Spinal cord (tissue), 10 donors: ENCODE results near the gene PEF1. TPM values are rescaled to one million over a fixed set of nuclear protein-coding genes. Genes with fewer than 3 reads are reported as not detected.

Experiments
- DNase-seq, 6 donors: peaks; one replicate each; pipeline versions ENCODE4 v3.0.0 to v3.0.0-alpha.2; 2013 to 2015; ENCODE audit warnings: low spot score in 6 of 6, low read depth in 4 of 6
- H3K27ac ChIP-seq: one replicate; pipeline ENCODE4 v1.5.1; 2013; ENCODE audit warnings: low read depth, low read length, control low read depth
- H3K27me3 ChIP-seq: one replicate; pipeline ENCODE4 v1.6.1; 2013; ENCODE audit warnings: low read length; ENCODE audit not compliant: control insufficient read depth, insufficient read depth
- H3K36me3 ChIP-seq: one replicate; pipeline ENCODE4 v1.6.1; 2013; ENCODE audit warnings: low read length; ENCODE audit not compliant: control insufficient read depth, insufficient read depth
- H3K4me1 ChIP-seq: one replicate; pipeline ENCODE4 v1.6.1; 2013; ENCODE audit warnings: low read length; ENCODE audit not compliant: control insufficient read depth, insufficient read depth
- H3K4me3 ChIP-seq: one replicate; pipeline ENCODE4 v1.5.1; 2013; ENCODE audit warnings: low read depth, low read length, control low read depth
- H3K9me3 ChIP-seq: one replicate; pipeline ENCODE4 v1.6.1; 2013; ENCODE audit warnings: low read length; ENCODE audit not compliant: control insufficient read depth, insufficient read depth
- WGBS: methylation state at CpG from one replicate; pipeline ENCODE4 v1.1.5; 2013; ENCODE audit warnings: missing lambda C conversion rate; ENCODE audit not compliant: insufficient coverage; 5-methylcytosine and 5-hydroxymethylcytosine counted together
- long read RNA-seq, 4 donors: transcript quantifications; one replicate each; lab custom pipeline, GENCODE V29; 2026
- polyA plus RNA-seq, 2 donors: library from polyadenylated mRNA; unstranded; fragments of 120-200 nt; gene quantifications; one replicate each; pipeline ENCODE4 v1.2.1, GENCODE V29; 2013; ENCODE audit not compliant: insufficient read length in 2 of 2
- total RNA-seq, 2 donors: library from RNA; depleted of rRNA in 1 of 2; stranded (reverse); fragments of 120-200 nt in 1 of 2; fragments of >200 nt in 1 of 2; gene quantifications; one replicate each; pipeline versions ENCODE4 v1.2.3 to v1.2.4, GENCODE V29; 2013 to 2014
- donor health status: healthy.

PEF1 gene, protein sequence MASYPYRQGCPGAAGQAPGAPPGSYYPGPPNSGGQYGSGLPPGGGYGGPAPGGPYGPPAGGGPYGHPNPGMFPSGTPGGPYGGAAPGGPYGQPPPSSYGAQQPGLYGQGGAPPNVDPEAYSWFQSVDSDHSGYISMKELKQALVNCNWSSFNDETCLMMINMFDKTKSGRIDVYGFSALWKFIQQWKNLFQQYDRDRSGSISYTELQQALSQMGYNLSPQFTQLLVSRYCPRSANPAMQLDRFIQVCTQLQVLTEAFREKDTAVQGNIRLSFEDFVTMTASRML
- total RNA-seq (10 to 100 TPM; 66.1 to 78.1 TPM), polyA plus RNA-seq (10 to 100 TPM; 77.4 to 78.2 TPM)
- long read RNA-seq, donor 1, transcript PEF1-201 (5 exons, 1,629 nt): major isoform, 35 of 43 reads
- long read RNA-seq, donor 1, partial matches to known transcripts: 5 of 43 reads
- long read RNA-seq, donor 1, other reads (novel, unspliced or antisense): 0 of 43 reads
- long read RNA-seq, donor 2, transcript PEF1-201 (5 exons, 1,629 nt): major isoform, 13 of 13 reads
- long read RNA-seq, donor 2, partial matches to known transcripts: 0 of 13 reads
- long read RNA-seq, donor 2, other reads (novel, unspliced or antisense): 0 of 13 reads
- long read RNA-seq, donor 3, transcript PEF1-201 (5 exons, 1,629 nt): major isoform, 18 of 18 reads
- long read RNA-seq, donor 3, partial matches to known transcripts: 0 of 18 reads
- long read RNA-seq, donor 3, other reads (novel, unspliced or antisense): 0 of 18 reads
- long read RNA-seq, donor 4, transcript PEF1-201 (5 exons, 1,629 nt): major isoform, 34 of 46 reads
- long read RNA-seq, donor 4, partial matches to known transcripts: 12 of 46 reads
- long read RNA-seq, donor 4, other reads (novel, unspliced or antisense): 0 of 46 reads

DNA sequence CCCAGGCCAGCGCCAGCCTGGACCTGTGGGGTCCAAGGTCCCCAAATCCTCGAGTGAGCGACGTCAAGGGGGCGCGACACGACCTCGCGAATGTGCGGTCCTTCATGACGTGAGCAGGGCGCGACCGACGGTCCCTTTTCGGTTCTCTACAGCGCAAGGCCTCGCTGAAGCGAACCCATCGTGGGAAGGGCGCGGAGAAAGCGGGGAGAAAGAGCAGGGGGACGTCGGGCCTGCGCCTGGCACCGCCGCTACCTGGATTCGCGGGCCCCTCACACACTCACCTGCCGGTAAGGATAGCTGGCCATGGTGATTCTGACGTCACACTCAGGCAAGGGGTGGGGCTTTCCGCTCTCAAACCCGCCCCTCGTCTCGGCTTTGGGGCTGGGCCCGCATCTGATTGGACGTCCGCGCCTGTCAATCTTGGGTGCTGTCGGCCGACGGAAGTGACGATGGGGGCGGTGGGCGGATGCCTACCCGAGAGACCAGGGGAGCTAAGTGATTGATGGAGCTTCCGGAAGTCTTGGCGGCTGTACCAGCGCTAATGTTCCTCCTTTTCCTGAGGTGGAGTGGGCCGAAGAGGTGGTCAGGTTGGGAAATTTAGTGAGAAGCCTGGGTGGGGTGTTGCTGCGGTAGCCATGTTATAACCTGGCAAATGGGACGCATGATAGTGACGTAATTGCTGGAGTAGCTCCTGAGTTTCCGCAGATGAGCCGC lies at the start of gene PEF1:
PEF1 (minus strand) TSS at position 317 of the 714 bp plus-strand sequence; CDS start at position 305, 12 bp downstream.
- DNase-seq: peak; percentile 97 to 100 (median 99)
- H3K9me3 ChIP-seq: no peaks in the 10 kb centered on the region
- peak within 1 kb of the TSS; percentile 95 for H3K27ac ChIP-seq
- no peaks in the 10 kb centered on the region for H3K36me3 ChIP-seq
- H3K4me1 ChIP-seq: peaks cover 13% of the 10 kb centered on the region
- H3K27me3 ChIP-seq: no peaks in the 10 kb centered on the region
- peak within 1 kb of the TSS; percentile 92 for H3K4me3 ChIP-seq
- under 1% methylated on average over 56 of the region's 56 CpGs for WGBS

- peak in 1 of 6 donors; percentile 82 for DNase-seq
- Histone ChIP-seq H3K4me1 (peaks cover 89% of the 10 kb centered on the region), H3K27ac (peak overlapping the region; percentile 94), H3K9me3 (no peaks in the 10 kb centered on the region), H3K27me3 (no peaks in the 10 kb centered on the region), H3K36me3 (peaks cover 58% of the 10 kb centered on the region), H3K4me3 (no peak overlapping the region)
- WGBS: 76% methylated on average over 10 of the region's 10 CpGs
Observed at GRCh38 chr1:31693231-31693630, 48.6 kb upstream of the PEF1 start.

DNA sequence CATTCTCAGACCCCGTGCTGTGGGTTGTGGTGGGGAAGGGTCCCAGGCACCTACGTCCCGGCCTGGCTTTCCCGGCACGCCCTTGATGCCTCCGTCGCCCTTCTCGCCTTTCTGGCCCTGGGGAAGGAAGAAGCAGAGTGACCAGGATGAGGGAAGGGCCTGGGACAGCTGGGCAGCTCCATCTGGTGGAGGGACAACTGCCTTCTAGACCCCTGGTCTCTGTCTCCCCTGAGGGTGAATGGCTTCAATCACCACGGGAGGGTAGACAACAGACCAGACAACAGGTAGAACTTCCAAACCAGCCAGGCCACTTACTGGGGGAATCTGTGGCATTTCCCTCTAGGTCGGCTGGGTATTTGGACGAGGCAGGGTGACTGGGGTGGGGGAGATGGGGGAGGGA lies 47.3 kb upstream of the PEF1 start:
- no peak overlapping the region for H3K4me3 ChIP-seq
- 77% methylated on average over 8 of the region's 11 CpGs for WGBS
- peaks cover 50% of the 10 kb centered on the region for H3K36me3 ChIP-seq
- H3K4me1 ChIP-seq: peaks cover 76% of the 10 kb centered on the region
- DNase-seq: no peak
- no peaks in the 10 kb centered on the region for H3K27me3 ChIP-seq
- no peak overlapping the region for H3K27ac ChIP-seq
- H3K9me3 ChIP-seq: no peaks in the 10 kb centered on the region

DNA sequence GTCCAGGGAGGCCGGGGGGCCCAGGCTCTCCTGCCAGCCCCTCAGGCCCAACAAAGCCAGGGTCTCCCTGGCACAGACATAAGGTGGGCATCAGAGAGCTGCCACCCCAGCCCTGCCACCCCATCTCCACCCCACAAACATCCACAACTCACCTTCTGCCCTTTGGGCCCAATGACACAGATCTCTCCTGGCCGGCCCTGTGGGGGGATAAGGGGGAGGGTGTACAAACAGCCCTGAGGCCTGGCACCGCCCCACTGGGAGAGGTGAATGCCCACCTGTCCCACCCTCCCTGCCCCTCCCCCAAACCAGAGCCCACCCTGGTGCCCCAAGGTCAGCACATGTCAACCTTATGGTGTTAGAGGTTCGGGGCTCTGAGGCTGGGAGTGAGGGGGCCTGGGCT lies 46.8 kb upstream of the PEF1 start:
- no peaks in the 10 kb centered on the region for H3K27me3 ChIP-seq
- H3K9me3 ChIP-seq: no peaks in the 10 kb centered on the region
- DNase-seq: no peak
- 75% methylated on average over 1 of the region's 4 CpGs for WGBS
- peaks cover 71% of the 10 kb centered on the region for H3K4me1 ChIP-seq
- no peak overlapping the region for H3K4me3 ChIP-seq
- H3K36me3 ChIP-seq: peaks cover 45% of the 10 kb centered on the region
- no peak overlapping the region for H3K27ac ChIP-seq

DNA sequence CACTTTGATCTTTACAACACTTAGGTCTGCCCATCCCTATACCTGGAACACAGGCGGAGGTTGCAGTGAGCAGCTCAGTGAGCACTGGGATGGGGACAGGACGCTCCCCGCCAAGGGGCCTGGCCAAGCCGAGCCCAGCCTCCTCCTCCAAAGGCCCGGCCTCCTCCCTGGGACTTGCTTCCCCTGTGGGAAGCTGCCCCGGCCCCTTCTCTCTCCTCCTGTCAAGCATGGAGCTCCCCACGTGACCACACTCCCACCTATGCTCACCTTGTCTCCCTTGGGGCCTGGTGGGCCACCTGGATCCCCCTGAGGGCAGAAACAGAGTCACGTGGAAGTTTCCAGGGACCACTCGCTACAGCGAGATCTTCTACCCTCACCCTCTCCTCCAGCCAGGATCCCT lies 46.2 kb upstream of the PEF1 start:
- Histone ChIP-seq H3K36me3 (peaks cover 45% of the 10 kb centered on the region), H3K27ac (no peak overlapping the region), H3K4me1 (peaks cover 66% of the 10 kb centered on the region)

GRCh38 chr1:31689854-31690253 lies 45.2 kb upstream of the PEF1 start:
- H3K4me1 ChIP-seq: peaks cover 55% of the 10 kb centered on the region
- H3K36me3 ChIP-seq: peaks cover 47% of the 10 kb centered on the region
- H3K27ac ChIP-seq: no peak overlapping the region
- DNase-seq: no peak
- H3K27me3 ChIP-seq: no peaks in the 10 kb centered on the region
- H3K9me3 ChIP-seq: no peaks in the 10 kb centered on the region
- H3K4me3 ChIP-seq: no peak overlapping the region
- 93% methylated on average over 2 of the region's 6 CpGs for WGBS

More for the DNA sequence above, 46.2 kb upstream of the PEF1 start:
- Histone ChIP-seq H3K9me3 (no peaks in the 10 kb centered on the region), H3K4me3 (no peak overlapping the region), H3K27me3 (no peaks in the 10 kb centered on the region)
- no peak for DNase-seq
- WGBS: 80% methylated on average over 9 of the region's 10 CpGs

DNA sequence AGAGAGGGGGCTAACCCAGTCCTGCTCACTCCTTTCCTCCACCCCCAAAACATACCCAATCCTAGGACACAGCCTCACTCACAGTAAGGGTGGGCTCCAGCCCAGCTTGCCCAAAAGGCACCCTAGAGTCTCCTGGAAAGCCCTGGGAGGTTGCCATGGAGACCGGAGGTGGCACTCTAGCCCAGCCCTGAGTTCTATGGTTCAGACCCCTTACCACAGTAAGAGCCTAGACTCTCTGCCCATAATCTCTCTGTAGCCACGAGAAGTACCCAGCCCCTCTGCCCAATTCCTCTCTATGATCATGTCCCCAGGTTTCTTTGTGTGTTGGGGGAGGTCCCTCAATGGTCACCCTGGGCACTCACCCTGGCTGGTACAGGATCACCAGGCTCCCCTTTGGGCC lies 44.7 kb upstream of the PEF1 start:
- Histone ChIP-seq H3K4me1 (peaks cover 51% of the 10 kb centered on the region), H3K4me3 (no peak overlapping the region), H3K27me3 (no peaks in the 10 kb centered on the region), H3K9me3 (no peaks in the 10 kb centered on the region), H3K36me3 (peaks cover 51% of the 10 kb centered on the region), H3K27ac (no peak overlapping the region)
- 57% methylated on average over 1 of the region's 2 CpGs for WGBS
- peak in 1 of 6 donors; percentile 89 for DNase-seq

- peaks cover 40% of the 10 kb centered on the region for H3K4me1 ChIP-seq
- WGBS: 79% methylated on average over 7 of the region's 8 CpGs
Observed at GRCh38 chr1:31688233-31688918, 43.7 kb upstream of the PEF1 start.

GRCh38 chr1:31687601-31688000 lies 42.9 kb upstream of the PEF1 start:
- 74% methylated on average over 6 of the region's 8 CpGs for WGBS
- H3K4me1 ChIP-seq: peaks cover 33% of the 10 kb centered on the region
- no peak for DNase-seq
- H3K27me3 ChIP-seq: no peaks in the 10 kb centered on the region
- H3K9me3 ChIP-seq: no peaks in the 10 kb centered on the region
- no peak overlapping the region for H3K27ac ChIP-seq
- H3K4me3 ChIP-seq: no peak overlapping the region
- H3K36me3 ChIP-seq: peaks cover 69% of the 10 kb centered on the region

More at GRCh38 chr1:31688233-31688918, 43.7 kb upstream of the PEF1 start:
- H3K27me3 ChIP-seq: no peaks in the 10 kb centered on the region
- H3K4me3 ChIP-seq: no peak overlapping the region
- H3K36me3 ChIP-seq: peaks cover 61% of the 10 kb centered on the region
- no peak overlapping the region for H3K27ac ChIP-seq
- DNase-seq: no peak
- H3K9me3 ChIP-seq: no peaks in the 10 kb centered on the region
